ENCODE data around the gene MKX.

- TF ChIP-seq POLR2A (IDR thresholded peaks at IDR 0.05) (no peak), CTCF (IDR thresholded peaks at IDR 0.05) (no peak)
These were observed 118.7 kb downstream of the MKX start for GRCh38 chr10:27626890-27627289.

All from thyroid gland (tissue), 4 donors.